D721Med (cell line): ENCODE measurements around the gene VPS26A.

Experiments used
- DNase-seq: peaks from one replicate; pipeline ENCODE4 v3.0.0; 2011; ENCODE audit warnings: low spot score; ENCODE audit not compliant: insufficient read length
- FAIRE-seq: peaks from 2 replicates; lab custom pipeline; 2011; peaks lifted over from hg19 to GRCh38; lab: Jason Lieb, UNC
- TF ChIP-seq, protein P1 (sequence below): IDR thresholded peaks from 2 replicates; pipeline ENCODE4 v1.5.1; 2012; ENCODE audit warnings: mild to moderate bottlenecking, control low read depth; ENCODE audit not compliant: insufficient read depth; ENCODE audit errors: missing control alignments

VPS26A gene

DNA sequence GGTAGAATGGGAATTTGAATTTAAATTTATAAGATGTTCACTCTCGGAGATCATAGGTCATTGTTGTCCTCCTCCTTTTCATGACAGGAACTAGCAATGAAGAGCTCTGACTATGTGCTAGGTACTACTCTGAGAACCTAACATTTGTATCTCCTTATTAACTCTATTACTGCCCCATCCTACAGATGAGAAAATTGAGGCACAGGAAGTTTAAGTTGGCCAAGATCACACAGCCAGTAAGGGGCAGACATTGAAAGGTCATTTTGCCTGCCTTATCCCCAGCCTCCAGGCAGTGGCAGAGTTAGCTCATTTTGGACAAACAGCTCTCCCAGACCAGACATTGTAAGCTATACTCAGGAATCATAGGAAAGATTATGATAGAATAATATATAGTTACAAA lies 30.0 kb upstream of the VPS26A start:
- FAIRE-seq (no peak), DNase-seq (no peak)
- TF ChIP-seq, protein P1, sequence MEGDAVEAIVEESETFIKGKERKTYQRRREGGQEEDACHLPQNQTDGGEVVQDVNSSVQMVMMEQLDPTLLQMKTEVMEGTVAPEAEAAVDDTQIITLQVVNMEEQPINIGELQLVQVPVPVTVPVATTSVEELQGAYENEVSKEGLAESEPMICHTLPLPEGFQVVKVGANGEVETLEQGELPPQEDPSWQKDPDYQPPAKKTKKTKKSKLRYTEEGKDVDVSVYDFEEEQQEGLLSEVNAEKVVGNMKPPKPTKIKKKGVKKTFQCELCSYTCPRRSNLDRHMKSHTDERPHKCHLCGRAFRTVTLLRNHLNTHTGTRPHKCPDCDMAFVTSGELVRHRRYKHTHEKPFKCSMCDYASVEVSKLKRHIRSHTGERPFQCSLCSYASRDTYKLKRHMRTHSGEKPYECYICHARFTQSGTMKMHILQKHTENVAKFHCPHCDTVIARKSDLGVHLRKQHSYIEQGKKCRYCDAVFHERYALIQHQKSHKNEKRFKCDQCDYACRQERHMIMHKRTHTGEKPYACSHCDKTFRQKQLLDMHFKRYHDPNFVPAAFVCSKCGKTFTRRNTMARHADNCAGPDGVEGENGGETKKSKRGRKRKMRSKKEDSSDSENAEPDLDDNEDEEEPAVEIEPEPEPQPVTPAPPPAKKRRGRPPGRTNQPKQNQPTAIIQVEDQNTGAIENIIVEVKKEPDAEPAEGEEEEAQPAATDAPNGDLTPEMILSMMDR = peak; percentile 28

DNA sequence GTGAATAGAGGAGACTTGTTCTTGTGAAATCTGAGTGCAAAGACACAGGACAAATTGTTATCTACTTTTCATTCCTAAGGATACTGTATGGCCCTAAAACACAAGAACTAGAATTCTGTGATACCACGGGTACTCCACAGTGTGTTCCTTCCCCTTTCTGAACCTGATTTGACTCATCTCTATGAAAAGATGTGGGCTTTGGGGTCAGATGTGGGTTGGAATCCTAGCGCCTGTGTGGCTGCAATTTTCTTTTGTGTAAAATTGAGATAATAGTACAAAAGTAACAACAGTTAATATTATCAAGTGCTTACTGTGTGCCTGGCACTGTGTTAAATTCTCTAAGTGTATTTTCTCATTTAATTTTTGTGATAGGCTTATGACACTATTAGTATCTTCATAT lies 27.9 kb upstream of the VPS26A start:
- TF ChIP-seq, protein P1 = no peak
- no peak for FAIRE-seq
- DNase-seq = no peak

DNA sequence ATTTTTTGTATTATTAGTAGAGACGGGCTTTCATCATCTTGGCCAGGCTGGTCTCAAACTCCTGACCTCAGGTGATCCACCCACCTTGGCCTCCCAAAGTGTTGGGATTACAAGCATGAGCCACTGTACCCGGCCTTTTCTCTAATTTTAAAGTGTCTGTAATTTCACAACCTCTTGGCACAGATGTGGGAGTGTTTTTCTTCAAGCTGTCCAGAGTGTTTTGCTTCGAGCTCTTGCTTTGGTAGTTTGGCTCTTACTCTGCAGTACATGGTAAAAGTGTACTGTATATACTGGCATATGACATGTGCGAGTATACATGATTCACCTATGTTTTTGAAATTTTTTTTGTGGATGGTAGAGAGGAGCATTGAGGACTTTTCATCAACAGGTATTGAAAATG lies 26.2 kb upstream of the VPS26A start:
- DNase-seq (no peak), FAIRE-seq (no peak)
- TF ChIP-seq, protein P1 = no peak

DNA sequence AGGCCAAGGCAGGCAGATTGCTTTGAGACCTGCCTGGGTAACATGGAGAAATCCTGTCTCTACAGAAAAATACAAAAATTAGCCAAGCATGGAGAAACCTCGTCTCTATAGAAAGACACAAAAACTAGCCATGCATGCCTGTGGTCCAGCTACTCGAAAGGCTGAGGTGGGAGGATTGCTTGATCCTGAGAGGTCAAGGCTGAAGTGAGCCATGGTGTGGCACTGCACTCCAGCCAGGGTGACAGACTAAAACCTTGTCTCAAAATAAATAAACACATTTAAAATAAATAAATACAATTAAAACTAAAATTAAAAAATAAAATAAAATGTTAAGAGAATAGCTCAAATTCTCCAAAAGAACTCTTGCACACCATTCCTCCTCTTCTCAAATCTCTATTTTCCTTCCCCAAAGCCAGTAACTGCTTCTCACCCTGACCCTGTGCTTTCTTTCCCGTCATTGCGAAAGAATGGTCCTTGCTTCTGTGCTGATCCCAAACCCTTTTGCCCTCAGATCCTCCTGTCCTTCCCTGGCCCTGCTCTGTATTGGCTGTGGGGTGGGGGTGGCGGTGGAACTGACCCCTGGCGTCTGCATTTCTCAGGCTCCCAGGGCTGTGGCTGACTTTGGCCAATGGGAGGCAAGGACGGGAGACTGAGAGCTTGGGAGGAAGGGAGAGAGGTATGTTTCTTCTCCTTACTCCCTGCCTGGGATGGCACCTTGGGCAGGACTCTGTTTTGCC lies 23.7 kb upstream of the VPS26A start:
- no peak for DNase-seq
- no peak for FAIRE-seq
- TF ChIP-seq, protein P1 = no peak

DNA sequence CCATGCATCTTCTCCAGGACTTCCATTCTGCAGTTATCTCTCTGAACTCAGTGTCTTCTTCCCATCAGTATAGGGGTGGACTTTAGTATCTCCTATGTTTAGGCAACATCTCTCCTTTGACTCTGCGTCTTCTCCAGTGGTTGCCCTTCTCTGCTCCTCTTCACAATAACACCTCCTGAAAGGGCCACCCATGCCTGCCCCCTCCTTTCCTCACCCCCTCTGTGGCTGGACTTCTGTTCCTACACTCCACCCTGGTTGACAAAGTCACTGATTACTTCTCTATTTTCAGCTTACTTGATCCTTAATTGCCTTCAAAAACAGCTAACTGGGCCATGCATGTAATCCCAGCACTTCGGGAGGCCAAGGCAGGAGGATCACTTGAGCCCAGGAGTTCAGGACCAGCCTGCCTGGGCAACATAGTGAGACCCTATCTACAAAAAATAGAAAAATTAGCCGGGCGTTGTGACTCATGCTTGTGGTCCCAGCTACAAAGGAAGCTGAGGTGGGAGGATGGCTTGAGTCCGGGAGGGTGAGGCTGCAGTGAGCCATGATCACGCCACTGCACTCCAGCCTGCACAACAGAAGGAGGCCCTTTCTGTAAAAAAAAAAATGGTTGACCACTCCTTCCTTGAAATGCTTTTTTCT lies 22.4 kb upstream of the VPS26A start:
- FAIRE-seq (no peak), DNase-seq (no peak)
- TF ChIP-seq, protein P1 = no peak

DNA sequence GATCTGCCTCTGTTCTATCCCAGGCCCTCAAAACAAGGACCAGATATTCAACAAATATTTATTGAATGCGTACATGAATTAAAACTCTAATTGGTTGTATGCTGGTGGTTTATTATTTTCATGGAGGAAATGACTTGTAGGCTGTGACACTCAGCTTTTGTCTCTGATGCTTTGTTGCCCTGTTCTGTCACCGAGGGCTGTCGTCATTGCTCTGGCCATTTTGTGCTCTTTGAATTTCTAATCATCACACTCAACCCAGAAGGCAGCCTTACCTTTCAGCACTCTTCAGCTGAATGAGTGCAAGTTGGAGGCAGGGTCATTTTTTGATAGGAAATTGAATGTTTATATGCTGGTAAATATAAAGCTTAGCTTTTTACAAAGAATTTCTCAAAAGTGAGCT lies 21.5 kb upstream of the VPS26A start:
- DNase-seq = no peak
- FAIRE-seq = no peak
- TF ChIP-seq, protein P1 = no peak

DNA sequence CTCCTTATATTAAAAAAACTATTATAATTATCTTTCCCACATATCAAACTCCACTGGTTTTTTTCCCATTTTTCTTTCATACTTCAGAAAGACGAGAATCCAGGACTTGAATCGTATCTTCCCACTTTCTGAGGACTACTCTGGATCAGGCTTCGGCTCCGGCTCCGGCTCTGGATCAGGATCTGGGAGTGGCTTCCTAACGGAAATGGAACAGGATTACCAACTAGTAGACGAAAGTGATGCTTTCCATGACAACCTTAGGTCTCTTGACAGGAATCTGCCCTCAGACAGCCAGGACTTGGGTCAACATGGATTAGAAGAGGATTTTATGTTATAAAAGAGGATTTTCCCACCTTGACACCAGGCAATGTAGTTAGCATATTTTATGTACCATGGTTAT lies 20.2 kb upstream of the VPS26A start:
- DNase-seq (no peak), FAIRE-seq (no peak)
- TF ChIP-seq, protein P1 = no peak
